ENCODE data around the gene FIS1. TPM values are rescaled to one million over a fixed set of nuclear protein-coding genes. Genes with fewer than 3 reads are reported as not detected.

The FIS1 gene
- total RNA-seq, 4 donors from 2014 or later: 319 to 467 (median 364) TPM

DNA sequence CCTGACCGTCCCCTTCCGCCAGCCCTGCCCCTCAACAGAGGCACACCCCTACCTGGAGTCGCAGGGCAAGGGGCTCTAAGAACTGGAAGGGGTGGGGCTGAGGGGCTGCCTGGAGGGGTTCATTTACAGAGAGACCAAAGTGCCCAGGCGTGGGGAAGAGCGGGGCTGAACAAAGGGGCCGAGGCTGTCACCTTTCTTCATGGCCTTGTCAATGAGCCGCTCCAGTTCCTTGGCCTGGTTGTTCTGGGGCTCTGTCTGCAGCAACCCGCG, 5.0 kb downstream of the FIS1 start:
- Histone ChIP-seq H3K9me3 (no peaks in the 10 kb centered on the region), H3K27me3 (no peaks in the 10 kb centered on the region), H3K4me1 (peaks cover 49% of the 10 kb centered on the region in 2 donors), H3K27ac (peak overlapping the region; percentile 73 to 97 (median 80)), H3K36me3 (peaks cover 0 to 25% of the 10 kb centered on the region in 2 donors), H3K4me3 (no peak overlapping the region)
- no peak for ATAC-seq
- in situ Hi-C loops (cut with MboI; ENCODE audit: low sequenced_read_pairs in 4 of 4): no loop called here
- DNase-seq: no peak
- intact Hi-C loops (cut with DNase I; ENCODE audit: low total_unique reads): loop anchor here (5.0 to 10.0 kb wide), 2 partner anchors 153 to 345 kb away; partner anchors contain the start of genes ACHE and TRIM56
- TF ChIP-seq, protein P1, sequence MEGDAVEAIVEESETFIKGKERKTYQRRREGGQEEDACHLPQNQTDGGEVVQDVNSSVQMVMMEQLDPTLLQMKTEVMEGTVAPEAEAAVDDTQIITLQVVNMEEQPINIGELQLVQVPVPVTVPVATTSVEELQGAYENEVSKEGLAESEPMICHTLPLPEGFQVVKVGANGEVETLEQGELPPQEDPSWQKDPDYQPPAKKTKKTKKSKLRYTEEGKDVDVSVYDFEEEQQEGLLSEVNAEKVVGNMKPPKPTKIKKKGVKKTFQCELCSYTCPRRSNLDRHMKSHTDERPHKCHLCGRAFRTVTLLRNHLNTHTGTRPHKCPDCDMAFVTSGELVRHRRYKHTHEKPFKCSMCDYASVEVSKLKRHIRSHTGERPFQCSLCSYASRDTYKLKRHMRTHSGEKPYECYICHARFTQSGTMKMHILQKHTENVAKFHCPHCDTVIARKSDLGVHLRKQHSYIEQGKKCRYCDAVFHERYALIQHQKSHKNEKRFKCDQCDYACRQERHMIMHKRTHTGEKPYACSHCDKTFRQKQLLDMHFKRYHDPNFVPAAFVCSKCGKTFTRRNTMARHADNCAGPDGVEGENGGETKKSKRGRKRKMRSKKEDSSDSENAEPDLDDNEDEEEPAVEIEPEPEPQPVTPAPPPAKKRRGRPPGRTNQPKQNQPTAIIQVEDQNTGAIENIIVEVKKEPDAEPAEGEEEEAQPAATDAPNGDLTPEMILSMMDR (IDR thresholded peaks at IDR 0.05 in 4 of 5, conservative IDR thresholded peaks at IDR 0.05 in 1 of 5): no peak

DNA sequence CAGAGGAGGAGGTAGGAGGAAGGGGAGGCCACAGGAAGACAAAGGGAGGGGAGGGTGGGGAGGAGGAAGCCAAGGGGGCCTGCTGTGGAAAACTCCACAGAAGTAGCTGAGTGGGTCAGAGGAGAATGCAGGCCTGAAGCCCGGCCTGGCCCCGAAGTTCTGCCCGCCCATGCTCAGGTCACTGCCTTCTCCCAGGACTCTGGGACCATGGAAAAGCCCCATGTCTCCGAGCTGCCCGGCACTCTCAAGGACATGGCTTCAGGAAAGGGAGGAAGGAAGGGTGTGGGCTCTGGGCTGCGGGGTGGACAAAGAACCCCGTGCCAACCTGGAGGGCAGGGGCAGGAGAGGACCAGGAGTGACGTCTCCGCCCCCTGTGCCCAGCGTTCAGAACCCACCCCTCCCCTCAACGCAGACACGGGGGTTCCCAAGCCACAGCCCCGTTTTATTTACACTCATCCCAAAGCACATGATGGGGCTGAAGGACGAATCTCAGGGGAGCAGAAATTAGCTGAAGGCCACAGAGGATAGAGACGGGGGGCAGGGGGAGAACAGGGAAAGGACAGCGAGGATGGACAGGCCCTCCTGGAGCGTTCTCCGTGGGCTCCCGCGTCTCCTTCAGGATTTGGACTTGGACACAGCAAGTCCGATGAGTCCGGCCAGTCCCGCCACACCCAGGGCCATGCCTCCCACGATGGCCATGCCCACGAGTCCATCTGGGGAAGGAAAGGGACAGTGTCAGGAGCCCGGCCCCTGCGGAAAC, 5.5 kb downstream of the FIS1 start:
- Histone ChIP-seq H3K27ac (peak overlapping the region; percentile 73 to 97 (median 80)), H3K4me3 (no peak overlapping the region), H3K4me1 (peaks cover 49% of the 10 kb centered on the region in 2 donors)

DNA sequence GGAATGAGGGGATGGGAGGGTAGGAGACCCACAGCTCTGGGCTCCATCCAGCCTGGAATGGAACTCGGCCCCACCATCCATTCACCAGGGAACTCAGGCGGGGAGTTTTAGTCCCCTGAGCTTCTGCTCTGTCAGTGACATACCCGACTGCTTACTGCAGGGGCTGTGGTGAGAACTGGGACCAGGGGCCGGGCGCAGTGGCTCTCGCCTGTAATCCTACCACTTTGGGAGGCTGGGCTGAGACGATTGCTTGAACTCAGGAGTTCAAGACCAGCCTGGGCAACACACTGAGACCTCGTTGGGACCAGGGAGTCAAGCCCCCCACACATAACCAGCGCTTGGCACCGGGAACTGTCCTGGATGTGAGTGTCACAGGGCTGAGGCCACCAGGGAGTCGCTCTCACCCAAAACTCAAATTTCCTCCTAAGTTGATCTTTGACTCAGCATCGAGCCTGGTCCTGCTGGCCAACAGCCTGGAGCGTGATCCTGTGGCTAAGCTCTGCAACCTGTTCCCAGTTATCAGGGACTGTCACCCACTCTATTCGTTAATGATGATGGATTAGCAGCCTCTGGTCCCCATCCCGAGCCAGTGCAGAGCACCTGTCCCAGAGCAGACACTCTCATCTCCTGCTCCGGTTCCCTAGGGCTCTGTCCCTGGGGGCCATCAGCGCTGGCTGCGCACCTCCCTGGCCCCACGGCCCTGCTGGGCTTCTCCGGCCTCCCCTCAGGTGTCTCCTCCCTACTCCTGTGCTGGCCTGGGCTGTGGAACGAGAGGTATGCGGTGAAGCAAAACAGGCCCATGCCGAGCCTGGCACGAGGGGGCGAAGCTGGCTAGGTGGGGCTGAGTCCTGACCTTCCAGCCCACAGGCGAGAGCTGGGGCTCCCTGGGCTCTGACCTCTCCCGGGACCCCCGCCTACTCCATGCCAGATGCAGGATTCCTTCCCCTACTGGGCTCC, 6.4 kb downstream of the FIS1 start:
- Histone ChIP-seq H3K27ac (peak overlapping the region; percentile 73 to 97 (median 80)), H3K9me3 (no peaks in the 10 kb centered on the region), H3K4me3 (peak overlapping the region in 3 of 4 donors; percentile 4 to 36 (median 15)), H3K4me1 (peaks cover 43 to 45% of the 10 kb centered on the region in 2 donors), H3K27me3 (no peaks in the 10 kb centered on the region), H3K36me3 (peaks cover 0 to 25% of the 10 kb centered on the region in 2 donors)
- DNase-seq (no peak), ATAC-seq (no peak)
- TF ChIP-seq POLR2A (IDR thresholded peaks at IDR 0.05): no peak
- TF ChIP-seq, protein P1 (IDR thresholded peaks at IDR 0.05 in 4 of 5, conservative IDR thresholded peaks at IDR 0.05 in 1 of 5): no peak
- in situ Hi-C loops (cut with MboI; ENCODE audit: low sequenced_read_pairs in 4 of 4) (no loop called here), intact Hi-C loops (cut with DNase I; ENCODE audit: low total_unique reads) (no loop called here)

More for the DNA sequence above, 5.5 kb downstream of the FIS1 start:
- DNase-seq (no peak), ATAC-seq (peak in 1 of 2 donors; percentile 11)
- Histone ChIP-seq H3K36me3 (peaks cover 0 to 25% of the 10 kb centered on the region in 2 donors), H3K9me3 (no peaks in the 10 kb centered on the region), H3K27me3 (no peaks in the 10 kb centered on the region)
- intact Hi-C loops (cut with DNase I; ENCODE audit: low total_unique reads): no loop called here
- in situ Hi-C loops (cut with MboI; ENCODE audit: low sequenced_read_pairs in 4 of 4): no loop called here
- TF ChIP-seq, protein P1 (IDR thresholded peaks at IDR 0.05 in 4 of 5, conservative IDR thresholded peaks at IDR 0.05 in 1 of 5): no peak
- no peak for TF ChIP-seq POLR2A (IDR thresholded peaks at IDR 0.05)

DNA sequence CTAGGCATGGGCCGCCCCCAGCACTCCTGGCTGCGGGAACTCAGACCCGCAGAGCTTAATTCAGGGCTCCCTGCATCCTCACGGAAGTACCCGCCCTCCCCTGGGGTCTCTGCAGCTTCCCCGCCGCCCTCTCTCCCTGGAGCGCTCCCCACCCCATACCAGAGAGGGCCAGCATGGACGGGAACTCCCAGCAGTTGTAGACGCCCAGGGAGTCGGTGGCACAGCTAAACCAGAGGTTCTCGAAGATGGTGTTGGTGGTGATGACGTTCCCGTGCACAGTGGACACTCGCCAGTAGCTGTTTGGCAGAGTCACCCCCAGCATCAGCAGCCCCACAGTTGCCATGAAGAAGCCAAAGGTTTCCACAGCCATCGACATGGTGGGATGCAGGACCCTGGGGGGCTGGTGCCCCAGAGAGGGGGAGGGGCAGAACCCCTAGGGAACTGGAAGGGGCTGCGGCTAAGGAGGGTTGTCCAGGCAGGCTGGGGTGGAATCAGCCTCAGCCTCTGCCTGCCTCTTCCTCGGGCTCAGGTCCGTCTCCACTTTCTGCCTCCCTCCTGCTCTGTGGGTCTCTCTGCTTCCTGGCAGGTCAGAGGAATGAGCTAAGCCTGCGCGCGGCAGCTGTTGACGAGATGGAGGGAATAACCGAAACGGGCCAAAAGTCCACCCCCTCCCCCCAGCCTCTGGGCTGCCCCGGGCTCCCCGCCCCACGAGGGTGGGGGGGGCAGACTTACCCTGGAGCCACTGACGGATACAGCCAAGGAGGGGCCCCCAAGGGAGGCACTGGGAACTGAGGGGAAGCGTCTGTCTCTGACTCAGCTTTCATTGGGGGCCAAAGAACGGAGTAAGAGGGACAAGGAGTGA, 7.4 kb downstream of the FIS1 start, which contains the start of gene CLDN15:
TSS of gene CLDN15 (minus strand) at position 597 of the 862 bp plus-strand sequence. CDS start at position 376, 221 bp downstream.
- intact Hi-C loops (cut with DNase I; ENCODE audit: low total_unique reads) (no loop called here), in situ Hi-C loops (cut with MboI; ENCODE audit: low sequenced_read_pairs in 4 of 4) (no loop called here)
- Histone ChIP-seq H3K4me3 (peak within 1 kb of the TSS in 3 of 4 donors; percentile 4 to 36 (median 15)), H3K27me3 (no peaks in the 10 kb centered on the region), H3K27ac (peak within 1 kb of the TSS; percentile 73 to 97 (median 80)), H3K9me3 (no peaks in the 10 kb centered on the region), H3K36me3 (peaks cover 0 to 25% of the 10 kb centered on the region in 2 donors), H3K4me1 (peaks cover 33 to 34% of the 10 kb centered on the region in 2 donors)
- TF ChIP-seq, protein P1 (IDR thresholded peaks at IDR 0.05 in 4 of 5, conservative IDR thresholded peaks at IDR 0.05 in 1 of 5): no peak
- TF ChIP-seq POLR2A (IDR thresholded peaks at IDR 0.05): no peak
- ATAC-seq (peak; percentile 50 to 58), DNase-seq (peak; percentile 37 to 68)

Measured in gastrocnemius medialis (tissue), 4 donors.